GM19397 (cell line): Measurements from ENCODE around the gene ZNF341.

Experiments
- ATAC-seq: cut with Tn5 transposase; IDR thresholded peaks from one replicate; pipeline ENCODE4 v1.9.1; 2021; ENCODE audit warnings: mild to moderate bottlenecking, moderate library complexity; ENCODE audit not compliant: unreplicated experiment

Gene ZNF341

GRCh38 chr20:33701629-33702450 lies 30.0 kb upstream of the ZNF341 start:
- ATAC-seq, result no peak

- ATAC-seq, result no peak
Measured at GRCh38 chr20:33702861-33703260, 28.9 kb upstream of the ZNF341 start.

DNA sequence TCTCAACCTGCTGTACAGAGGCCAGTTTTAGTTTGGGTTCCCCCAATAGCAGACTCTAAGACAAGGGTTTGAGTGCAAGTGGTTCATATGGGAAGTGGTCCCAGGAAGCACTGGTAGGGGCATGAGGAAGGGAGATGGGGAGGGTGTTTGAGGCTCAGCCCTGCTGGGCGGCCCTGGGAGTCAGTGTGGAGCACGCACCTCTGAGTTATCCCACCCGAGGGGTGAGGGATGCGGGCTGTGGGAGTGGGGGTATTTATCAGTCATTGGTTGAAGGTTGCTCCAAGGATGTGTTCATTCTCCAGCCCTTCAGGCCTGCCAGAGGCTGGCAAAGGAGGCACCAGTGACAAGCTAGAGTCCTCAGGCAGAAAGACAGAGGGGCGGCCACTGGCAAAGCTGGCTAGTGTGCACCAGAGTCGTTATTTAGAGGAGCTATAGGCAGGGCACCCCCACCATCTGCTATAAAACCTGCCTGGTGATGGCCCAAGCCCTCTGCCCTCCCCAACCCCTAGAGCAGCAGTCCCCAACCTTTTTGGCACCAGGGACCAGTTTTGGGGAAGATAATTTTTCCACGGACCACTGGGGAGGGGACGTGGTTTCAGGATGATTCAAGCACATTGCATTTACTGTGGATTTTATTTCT lies 28.2 kb upstream of the ZNF341 start:
- ATAC-seq, result no peak

DNA sequence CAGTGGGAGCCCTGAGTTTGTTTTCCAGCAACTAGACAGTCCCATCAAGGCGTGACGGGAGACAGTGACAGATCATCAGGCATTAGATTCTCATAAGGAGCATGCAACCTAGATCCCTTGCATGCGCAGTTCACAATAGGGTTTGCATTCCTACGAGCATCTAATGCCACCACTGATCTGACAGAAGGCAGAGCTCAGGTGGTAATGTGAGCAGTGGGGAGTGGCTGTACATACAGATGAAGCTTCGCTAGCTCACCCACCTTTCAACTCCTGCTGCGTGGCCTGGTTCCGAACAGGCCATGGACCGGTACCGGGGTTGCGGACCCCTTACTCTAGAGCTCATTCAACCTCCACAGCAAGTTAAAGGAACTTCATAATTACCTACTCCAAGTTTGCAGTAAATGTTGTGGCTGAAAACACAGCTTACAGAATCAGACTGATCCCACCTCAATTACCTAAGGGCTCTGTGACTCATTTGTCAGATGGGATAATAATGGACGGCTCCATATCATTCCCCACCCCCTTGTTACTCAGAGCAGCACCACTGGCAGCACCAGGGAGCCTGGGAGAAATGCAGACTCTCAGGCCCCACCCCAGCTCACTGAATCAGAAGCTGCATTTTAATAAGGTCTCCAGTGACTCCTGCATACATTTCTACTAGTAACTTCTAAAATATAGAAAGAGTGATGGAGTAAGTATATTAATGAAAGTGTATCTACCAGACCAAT lies 27.4 kb upstream of the ZNF341 start:
- ATAC-seq, result no peak

DNA sequence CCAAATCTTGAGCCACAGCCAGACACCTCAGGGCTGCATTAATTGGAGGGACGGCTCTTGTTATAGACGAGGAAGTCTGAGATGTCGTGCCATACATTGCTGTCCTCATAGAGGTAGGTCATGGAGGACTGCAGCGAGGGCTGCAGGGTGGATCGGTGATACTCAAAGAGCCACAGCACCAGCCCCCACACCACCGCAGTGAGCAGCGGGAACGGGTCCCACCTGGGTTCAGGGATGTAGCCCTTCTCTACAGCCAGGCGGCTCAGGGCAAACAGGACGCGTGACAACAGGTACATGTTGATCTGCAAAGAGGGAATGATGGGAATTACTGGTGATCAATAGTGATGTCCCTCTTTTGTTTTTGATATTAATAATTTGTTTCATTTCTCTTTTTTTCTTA lies 24.1 kb upstream of the ZNF341 start:
- no peak for ATAC-seq

DNA sequence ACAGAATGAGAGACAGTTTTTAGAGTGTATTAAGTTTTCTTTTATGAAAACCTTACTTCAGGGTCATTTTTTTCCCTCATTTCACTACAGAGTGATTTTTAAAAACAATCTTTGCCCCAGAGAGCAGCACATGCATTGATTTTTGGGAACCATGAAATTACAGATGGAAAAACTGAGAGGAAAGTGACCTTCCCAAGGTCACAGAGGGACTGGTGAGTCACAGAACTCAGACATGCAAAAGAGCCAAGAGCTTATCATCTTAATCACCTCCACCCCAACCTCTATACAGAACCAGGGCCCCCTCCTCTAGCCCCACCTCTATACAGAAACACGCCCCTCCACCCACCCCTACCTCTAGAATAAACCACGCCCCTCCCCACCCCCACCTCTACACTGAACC lies 22.4 kb upstream of the ZNF341 start:
- no peak for ATAC-seq

DNA sequence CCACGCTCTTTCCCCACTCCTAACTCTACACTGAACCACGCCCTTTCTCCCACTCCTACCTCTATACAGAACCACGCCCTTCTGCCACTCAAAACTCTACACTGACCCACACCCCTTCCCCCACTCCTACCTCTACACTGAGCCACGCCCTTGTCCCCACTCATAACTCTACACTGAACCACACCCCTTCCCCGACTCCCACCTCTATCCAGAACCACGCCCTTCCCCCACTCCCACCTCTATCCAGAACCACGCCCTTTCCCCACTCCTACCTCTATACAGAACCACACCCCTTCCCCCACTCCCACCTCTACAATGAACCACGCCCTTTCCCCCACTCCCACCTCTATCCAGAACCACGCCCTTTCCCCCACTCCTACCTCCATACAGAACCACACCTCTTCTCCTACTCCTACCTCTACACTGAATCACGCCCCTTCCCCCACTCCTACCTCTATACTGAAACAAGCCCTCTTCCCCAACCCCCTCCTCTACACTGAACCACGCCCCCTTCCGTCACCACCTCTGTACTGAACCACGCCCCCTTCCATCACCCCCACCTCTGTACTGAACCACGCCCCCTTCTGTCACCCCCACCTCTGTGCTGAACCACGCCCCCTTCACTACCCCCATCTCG lies 21.8 kb upstream of the ZNF341 start:
- ATAC-seq, result no peak

DNA sequence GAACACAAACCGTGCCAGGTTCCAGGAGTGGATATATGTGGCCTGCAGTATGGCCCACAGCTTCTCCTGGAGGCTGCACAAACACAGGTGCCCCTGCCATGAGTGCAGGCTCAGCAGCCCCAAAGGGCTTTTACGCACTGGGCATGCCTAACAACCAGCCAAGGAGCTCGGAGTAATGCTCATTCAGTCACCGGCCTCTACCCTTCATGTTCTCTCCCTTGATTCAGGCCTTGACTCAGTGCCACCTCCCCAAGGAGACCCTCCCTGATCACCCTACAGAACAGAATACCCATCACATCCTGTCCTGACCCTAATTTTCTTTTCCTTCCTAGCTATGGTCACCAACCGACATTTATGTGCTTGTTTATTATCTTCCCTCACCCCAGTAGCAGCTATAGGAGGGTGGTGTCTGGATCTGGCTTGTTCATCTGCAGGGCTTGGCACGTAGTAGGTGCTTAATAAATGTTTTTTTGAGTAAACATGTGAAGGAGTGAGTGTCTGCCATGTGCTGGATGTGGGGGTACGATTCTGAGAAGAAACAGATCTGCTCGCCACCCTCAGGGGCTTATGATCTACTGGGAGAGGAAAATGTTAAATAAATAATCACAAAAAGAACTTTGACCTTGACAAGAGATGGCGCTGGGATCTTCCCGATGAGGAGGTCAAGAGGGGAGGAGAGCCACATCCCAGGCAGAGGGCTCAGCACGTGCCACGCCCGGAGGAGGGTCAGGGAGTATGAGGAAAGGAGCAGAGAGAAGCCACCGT lies 20.9 kb upstream of the ZNF341 start:
- ATAC-seq, result no peak

- ATAC-seq, result no peak
Measured at GRCh38 chr20:33711446-33711738, 20.4 kb upstream of the ZNF341 start.

GRCh38 chr20:33713865-33714367 lies 17.9 kb upstream of the ZNF341 start:
- ATAC-seq, result no peak

DNA sequence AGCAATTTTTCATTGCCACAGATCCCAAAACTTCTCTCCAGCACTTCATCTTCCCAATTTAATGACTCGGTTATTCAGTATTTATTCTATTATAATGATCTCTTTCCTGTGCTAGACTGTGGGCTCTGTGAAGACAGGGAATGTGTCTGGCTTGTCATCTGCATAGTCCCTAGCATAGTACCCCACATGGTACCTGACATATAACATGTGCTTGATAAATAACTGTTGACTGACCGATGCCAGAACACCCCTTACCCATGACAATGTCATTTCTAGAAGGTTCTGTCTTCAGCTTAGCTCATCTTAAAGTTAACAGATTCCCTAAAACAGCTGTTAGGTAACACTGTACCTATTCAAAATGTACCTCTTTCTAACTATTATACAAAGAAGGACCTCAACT lies 15.3 kb upstream of the ZNF341 start:
- ATAC-seq, result no peak

- ATAC-seq, result no peak
Measured at GRCh38 chr20:33719277-33719988, 12.4 kb upstream of the ZNF341 start.

GRCh38 chr20:33719989-33720709 lies 11.6 kb upstream of the ZNF341 start, which contains the start of gene PXMP4:
TSS of gene PXMP4 (minus strand) at chr20:33720310. CDS start at chr20:33720207, 103 bp downstream.
- ATAC-seq, result peak; percentile 94

GRCh38 chr20:33721391-33722140 lies 10.2 kb upstream of the ZNF341 start:
- no peak for ATAC-seq

GRCh38 chr20:33724439-33725094 lies 7.2 kb upstream of the ZNF341 start:
- ATAC-seq, result no peak

DNA sequence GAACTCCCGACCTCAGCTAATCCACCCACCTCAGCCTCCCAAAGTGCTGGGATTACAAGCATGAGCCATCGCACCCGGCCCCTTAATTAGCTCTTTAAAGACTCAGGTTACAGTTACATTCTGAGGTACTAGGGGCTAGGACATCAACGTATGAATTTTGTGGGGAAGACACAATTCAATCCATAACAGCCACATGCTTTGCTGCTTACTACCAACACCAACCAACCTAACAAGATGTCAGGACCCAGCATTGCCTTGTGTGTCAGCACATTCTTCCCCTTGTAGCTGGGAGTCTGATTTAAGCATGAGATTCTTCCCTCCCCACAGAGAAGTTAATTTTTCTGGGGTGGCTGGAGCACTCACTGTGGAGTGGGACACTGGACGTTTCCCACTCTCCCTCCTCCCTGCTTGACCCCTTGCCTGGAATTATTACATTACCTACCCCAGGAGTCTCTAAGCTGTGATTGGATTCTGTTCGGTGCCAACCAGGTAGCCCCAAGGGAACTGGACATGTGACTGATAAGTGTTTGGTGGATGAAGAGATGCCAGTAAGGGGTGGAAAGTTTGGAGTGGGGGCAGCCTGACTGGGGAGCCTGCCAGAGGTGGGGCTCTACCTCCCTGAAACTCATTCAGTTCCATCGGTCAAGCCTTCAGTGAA lies 6.1 kb upstream of the ZNF341 start:
- ATAC-seq, result no peak

GRCh38 chr20:33727115-33727479 lies 4.7 kb upstream of the ZNF341 start:
- no peak for ATAC-seq

DNA sequence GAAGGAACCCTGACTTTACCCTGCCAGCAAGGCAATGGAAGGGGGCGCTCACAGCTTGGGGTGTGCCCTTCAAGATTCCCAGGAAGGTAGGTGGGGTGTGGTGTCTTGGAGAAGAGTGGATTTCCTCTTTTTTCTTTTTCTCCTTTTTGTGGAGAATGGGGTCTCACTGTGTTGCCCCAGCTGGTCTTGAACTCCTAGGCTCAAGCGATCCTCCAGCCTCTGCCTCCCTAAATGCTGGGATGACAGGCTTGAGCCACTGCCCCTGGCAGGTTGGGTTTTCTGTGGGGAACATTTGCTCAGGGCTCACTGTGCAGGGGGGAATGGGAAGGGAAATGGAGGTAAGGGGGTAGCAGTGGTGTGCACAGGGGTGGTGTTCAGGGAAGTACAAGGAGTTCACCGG lies 4.0 kb upstream of the ZNF341 start:
- ATAC-seq, result no peak
